Smooth muscle cell (in vitro differentiated cells): ENCODE measurements around the gene ST14. TPM values are rescaled to one million over a fixed set of nuclear protein-coding genes. Genes with fewer than 3 reads are reported as not detected.

Source experiments
- DNase-seq: peaks from one replicate; lab custom pipeline; 2025; ENCODE audit not compliant: unreplicated experiment; lab: John Stamatoyannopoulos, UW
- H2AFZ ChIP-seq: fragments of 200-600 bp; sonication (generic); 2 replicates; pipeline ENCODE4 v1.6.0; 2016; ENCODE audit warnings: antibody characterized with exemption, low read depth, mild to moderate bottlenecking
- H3F3A ChIP-seq: fragments of 200-600 bp; sonication (generic); 2 replicates; pipeline ENCODE4 v1.6.0; 2017; ENCODE audit warnings: antibody characterized with exemption, low read depth
- H3K27ac ChIP-seq: fragments of 200-600 bp; sonication (generic); 2 replicates; pipeline ENCODE4 v1.5.1; 2016; ENCODE audit warnings: low read depth, mild to moderate bottlenecking
- H3K27me3 ChIP-seq: fragments of 200-600 bp; sonication (generic); 2 replicates; pipeline ENCODE4 v1.6.1; 2016; ENCODE audit warnings: low read depth, mild to moderate bottlenecking
- H3K36me3 ChIP-seq: fragments of 200-600 bp; sonication (generic); 2 replicates; pipeline ENCODE4 v1.5.1; 2016; ENCODE audit warnings: low read depth
- H3K4me1 ChIP-seq: fragments of 200-600 bp; sonication (generic); 2 replicates; pipeline ENCODE4 v1.5.1; 2016; ENCODE audit warnings: low read depth
- H3K4me2 ChIP-seq: fragments of 200-600 bp; sonication (generic); 2 replicates; pipeline ENCODE4 v1.6.0; 2016; ENCODE audit warnings: mild to moderate bottlenecking
- H3K4me3 ChIP-seq: fragments of 200-600 bp; sonication (generic); 2 replicates; pipeline ENCODE4 v1.5.1; 2016; ENCODE audit warnings: mild to moderate bottlenecking
- H3K79me2 ChIP-seq: fragments of 200-600 bp; sonication (generic); 2 replicates; pipeline ENCODE4 v1.6.0; 2016; ENCODE audit warnings: low read depth, mild to moderate bottlenecking
- H3K9ac ChIP-seq: fragments of 200-600 bp; sonication (generic); 2 replicates; pipeline ENCODE4 v1.6.0; 2016; ENCODE audit warnings: low read depth
- H3K9me3 ChIP-seq: fragments of 200-600 bp; sonication (generic); replicated peaks from 2 replicates; pipeline ENCODE4 v1.5.1; 2016; ENCODE audit warnings: low read depth
- H4K20me1 ChIP-seq: fragments of 200-600 bp; sonication (generic); 2 replicates; pipeline ENCODE4 v1.6.0; 2016; ENCODE audit warnings: low read depth
- WGBS: methylation state at CpG from one replicate; pipeline ENCODE4 v1.1.7; 2016; ENCODE audit warnings: low lambda C conversion rate; 5-methylcytosine and 5-hydroxymethylcytosine counted together
- polyA plus RNA-seq: library from polyadenylated mRNA; unstranded; fragments of >200 nt; fragmentation: Nextera tagmentation; extraction: Ambion mirVana; gene quantifications from 2 replicates; pipeline ENCODE4 v1.2.1, GENCODE V29; 2016
- total RNA-seq: library from RNA; depleted of rRNA; stranded (reverse); fragments of >200 nt; gene quantifications from 2 replicates; pipeline ENCODE4 v1.2.3, GENCODE V29; 2014
- TF ChIP-seq, protein P1 (sequence below): fragments of 200-600 bp; sonication (generic); IDR thresholded peaks from 2 replicates; pipeline ENCODE4 v1.5.1; 2017; ENCODE audit warnings: borderline replicate concordance, mild to moderate bottlenecking, antibody characterized with exemption; ENCODE audit not compliant: insufficient read depth, poor library complexity, severe bottlenecking

The ST14 gene
- total and polyA plus RNA-seq, 2 experiments from 2014 or later = 2.4 to 7.7 TPM

DNA sequence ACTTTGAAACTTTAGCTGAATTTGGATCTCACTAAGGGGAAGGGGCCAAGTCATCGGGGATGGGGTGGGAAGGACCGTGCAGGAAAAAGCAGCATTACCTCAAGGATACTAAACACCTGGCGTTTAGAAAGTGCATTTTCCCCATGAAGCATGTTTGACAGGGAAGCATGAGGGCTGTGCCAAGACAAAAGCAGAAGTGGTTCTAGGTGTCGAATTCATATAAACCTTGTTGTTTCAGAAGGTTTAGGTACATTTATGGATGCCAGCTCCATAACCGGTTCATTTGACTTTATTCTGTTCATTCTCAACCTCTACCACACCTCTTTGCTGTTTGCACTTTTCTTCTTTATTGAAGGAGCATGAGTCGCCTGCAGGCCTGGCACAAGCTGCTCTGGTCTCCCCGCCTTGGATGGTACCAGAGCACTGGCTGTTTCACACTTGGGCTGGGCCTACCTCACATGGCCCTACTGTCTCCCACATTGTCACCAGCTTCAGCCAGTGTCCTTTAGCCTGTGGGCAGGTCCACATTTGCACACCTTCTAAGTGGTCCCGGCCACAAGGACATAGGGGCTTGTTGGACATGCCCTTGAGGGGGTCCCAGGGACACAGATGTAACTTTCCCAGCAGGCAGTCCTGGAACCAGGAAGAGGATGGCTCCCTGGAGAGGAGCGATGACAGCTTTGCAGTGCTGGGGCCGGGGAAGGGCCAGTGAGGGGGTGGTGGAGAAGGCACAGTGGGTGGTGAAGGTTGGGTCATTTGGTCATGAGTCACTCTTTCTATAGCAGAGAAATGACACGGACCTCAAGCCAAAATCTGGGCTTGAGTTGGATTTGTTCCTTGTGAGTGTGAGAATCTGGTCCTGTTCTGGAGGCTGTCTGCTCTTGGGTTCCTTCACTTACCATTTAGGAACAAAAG lies 3.2 kb upstream of the ST14 start:
- no peak for DNase-seq
- Histone ChIP-seq H2AFZ (no peak overlapping the region), H3K4me3 (no peak overlapping the region), H3K4me1 (peaks cover 9% of the 10 kb centered on the region), H3K4me2 (peak overlapping the region; percentile 74), H3K79me2 (no peaks in the 10 kb centered on the region), H3K9me3 (no peaks in the 10 kb centered on the region), H3K9ac (no peak overlapping the region), H3K36me3 (no peaks in the 10 kb centered on the region), H3F3A (no peaks in the 10 kb centered on the region), H3K27ac (no peak overlapping the region), H4K20me1 (no peaks in the 10 kb centered on the region), H3K27me3 (peaks cover 40% of the 10 kb centered on the region)
- WGBS = 79% methylated on average over 11 of the region's 11 CpGs
- TF ChIP-seq, protein P1, sequence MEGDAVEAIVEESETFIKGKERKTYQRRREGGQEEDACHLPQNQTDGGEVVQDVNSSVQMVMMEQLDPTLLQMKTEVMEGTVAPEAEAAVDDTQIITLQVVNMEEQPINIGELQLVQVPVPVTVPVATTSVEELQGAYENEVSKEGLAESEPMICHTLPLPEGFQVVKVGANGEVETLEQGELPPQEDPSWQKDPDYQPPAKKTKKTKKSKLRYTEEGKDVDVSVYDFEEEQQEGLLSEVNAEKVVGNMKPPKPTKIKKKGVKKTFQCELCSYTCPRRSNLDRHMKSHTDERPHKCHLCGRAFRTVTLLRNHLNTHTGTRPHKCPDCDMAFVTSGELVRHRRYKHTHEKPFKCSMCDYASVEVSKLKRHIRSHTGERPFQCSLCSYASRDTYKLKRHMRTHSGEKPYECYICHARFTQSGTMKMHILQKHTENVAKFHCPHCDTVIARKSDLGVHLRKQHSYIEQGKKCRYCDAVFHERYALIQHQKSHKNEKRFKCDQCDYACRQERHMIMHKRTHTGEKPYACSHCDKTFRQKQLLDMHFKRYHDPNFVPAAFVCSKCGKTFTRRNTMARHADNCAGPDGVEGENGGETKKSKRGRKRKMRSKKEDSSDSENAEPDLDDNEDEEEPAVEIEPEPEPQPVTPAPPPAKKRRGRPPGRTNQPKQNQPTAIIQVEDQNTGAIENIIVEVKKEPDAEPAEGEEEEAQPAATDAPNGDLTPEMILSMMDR = no peak

GRCh38 chr11:130157101-130157500 lies 2.5 kb upstream of the ST14 start:
- Histone ChIP-seq H3K79me2 (no peaks in the 10 kb centered on the region), H3K27me3 (peaks cover 47% of the 10 kb centered on the region), H3K4me2 (peak overlapping the region; percentile 74), H3F3A (peaks cover under 1% of the 10 kb centered on the region), H3K36me3 (no peaks in the 10 kb centered on the region), H3K4me1 (peaks cover 9% of the 10 kb centered on the region), H3K9ac (no peak overlapping the region), H2AFZ (no peak overlapping the region), H3K27ac (no peak overlapping the region), H3K4me3 (no peak overlapping the region), H3K9me3 (no peaks in the 10 kb centered on the region), H4K20me1 (peaks cover 3% of the 10 kb centered on the region)
- DNase-seq = no peak
- WGBS = 47% methylated on average over 8 of the region's 8 CpGs
- TF ChIP-seq, protein P1 = no peak

DNA sequence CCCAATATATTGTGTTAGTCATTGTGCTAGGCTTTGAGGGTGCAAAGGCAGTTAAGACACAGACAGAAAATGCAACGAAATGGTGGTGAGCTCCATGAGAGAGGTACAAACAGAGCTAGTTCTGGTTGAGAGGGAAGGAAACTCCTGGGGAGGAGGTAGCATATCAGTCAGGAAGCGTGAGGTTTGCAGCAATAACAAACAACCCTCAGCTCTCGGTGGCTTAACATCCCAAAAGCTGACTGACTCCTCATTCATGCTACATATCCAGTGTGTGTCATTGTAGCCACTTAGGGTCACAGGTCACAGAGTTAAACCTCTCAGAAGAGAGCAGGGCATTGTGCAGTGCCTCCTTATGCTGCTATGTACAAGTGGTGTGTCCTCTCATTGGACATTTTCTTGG lies 1.7 kb upstream of the ST14 start:
- no peaks in the 10 kb centered on the region for H3K36me3 ChIP-seq
- H3K79me2 ChIP-seq = no peaks in the 10 kb centered on the region
- WGBS = 87% methylated on average over 3 of the region's 3 CpGs
- H3K4me3 ChIP-seq = no peak overlapping the region
- H3K27me3 ChIP-seq = peaks cover 52% of the 10 kb centered on the region
- H3K4me2 ChIP-seq = no peak overlapping the region
- H3K27ac ChIP-seq = no peak overlapping the region
- H3F3A ChIP-seq = peaks cover 2% of the 10 kb centered on the region
- peaks cover 9% of the 10 kb centered on the region for H3K4me1 ChIP-seq
- H3K9ac ChIP-seq = no peak overlapping the region
- H3K9me3 ChIP-seq = no peaks in the 10 kb centered on the region
- peaks cover 4% of the 10 kb centered on the region for H4K20me1 ChIP-seq
- H2AFZ ChIP-seq = no peak overlapping the region
- TF ChIP-seq, protein P1 = no peak
- no peak for DNase-seq
